T-helper 17 cell (primary cell): ENCODE measurements around the gene RPS6KA2. TPM values are rescaled to one million over a fixed set of nuclear protein-coding genes. Genes with fewer than 3 reads are reported as not detected.
"Not testable (repeated sequence)": the region's sequence is repeated elsewhere in the genome, so short reads cannot be mapped to it uniquely, and the experiment has no call there.

Experiments
- ATAC-seq: fragments of 150-1000 bp; cut with Tn5 transposase; 2 replicates; pipeline ENCODE4 v1.10.0; 2021; ENCODE audit warnings: mild to moderate bottlenecking, moderate library complexity
- DNase-seq, 3 donors: peaks; one replicate each; pipeline versions ENCODE4 v3.0.0 to v3.0.0-alpha.2; 2020 to 2021
- H3K9me3 ChIP-seq: one replicate; pipeline ENCODE4 v1.7.0; 2013; ENCODE audit warnings: low read length, mild to moderate bottlenecking; ENCODE audit not compliant: control insufficient read depth, poor library complexity, severe bottlenecking
- H3K27ac Mint-ChIP-seq: one replicate; pipeline ENCODE4 v1.8.0; 2022; ENCODE audit warnings: mild to moderate bottlenecking, moderate library complexity, mixed read lengths
- H3K27me3 Mint-ChIP-seq: one replicate; pipeline ENCODE4 v1.8.0; 2022; ENCODE audit warnings: mixed read lengths
- H3K36me3 Mint-ChIP-seq: one replicate; pipeline ENCODE4 v1.8.0; 2022; ENCODE audit warnings: low read depth, mixed read lengths
- H3K4me1 Mint-ChIP-seq: one replicate; pipeline ENCODE4 v1.8.0; 2022; ENCODE audit warnings: mild to moderate bottlenecking, mixed read lengths
- H3K4me3 Mint-ChIP-seq: one replicate; pipeline ENCODE4 v1.8.0; 2022; ENCODE audit warnings: mild to moderate bottlenecking, moderate library complexity, mixed read lengths
- total RNA-seq, 4 donors: library from RNA in 2 of 4; stranded (reverse) in 2 of 4; gene quantifications; one replicate each; pipeline ENCODE4 v1.2.3 and lab custom pipeline; 2022 to 2026

Gene RPS6KA2
- total RNA-seq, 2 donors from 2014 or later, result 3.3 to 5.9 TPM

DNA sequence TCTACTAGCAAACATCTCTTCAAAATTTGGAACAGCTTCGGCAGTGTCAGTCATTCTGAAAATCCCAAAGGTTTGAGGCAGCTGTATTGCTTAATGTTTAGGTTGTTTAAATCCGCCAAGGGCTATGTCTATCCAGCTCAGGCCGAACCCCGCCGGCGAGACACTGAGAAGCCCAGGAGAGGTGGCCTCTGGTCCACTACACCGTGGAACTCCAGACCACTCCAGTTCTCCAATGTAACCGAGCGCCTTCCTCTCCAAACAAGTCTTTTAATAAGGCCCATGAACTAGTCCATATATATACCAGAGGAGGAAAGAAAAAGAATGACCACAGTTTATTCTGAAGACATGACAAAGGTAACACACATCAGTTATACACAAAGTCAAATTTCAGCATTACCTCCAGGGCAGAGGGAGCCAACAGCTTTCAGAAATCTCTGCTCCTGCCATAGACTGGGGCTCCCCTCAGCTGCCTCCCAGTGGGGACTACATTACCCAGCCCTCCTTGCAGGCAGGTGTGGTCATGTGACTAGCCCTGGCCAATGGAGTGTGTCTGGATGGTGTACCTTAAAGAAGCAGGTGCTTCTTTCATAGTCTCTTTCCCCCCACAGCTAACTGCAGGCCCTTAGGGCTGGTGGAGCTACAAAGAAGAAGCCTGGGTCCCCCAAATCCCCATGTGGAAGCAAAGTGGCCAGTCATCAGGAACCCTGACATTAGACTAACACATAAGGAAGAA is 40.5 kb downstream of the RPS6KA2 start, which contains the start of gene RAMACL:
Gene RAMACL (minus strand): TSS at position 255 of the 733 bp plus-strand sequence. CDS start 201 bp downstream, at position 54.
- H3K4me1 Mint-ChIP-seq, result peaks cover 4% of the 10 kb centered on the region
- ATAC-seq (peak; percentile 96), DNase-seq (peak in 2 of 3 donors; percentile 19 to 25)
- H3K9me3 ChIP-seq, result no peaks in the 10 kb centered on the region
- H3K27ac Mint-ChIP-seq, result no peak within 1 kb of the TSS
- no peak within 1 kb of the TSS for H3K4me3 Mint-ChIP-seq
- H3K36me3 Mint-ChIP-seq, result no peaks in the 10 kb centered on the region
- H3K27me3 Mint-ChIP-seq, result peaks cover 5% of the 10 kb centered on the region

GRCh38 chr6:166584853-166585429 is 42.1 kb downstream of the RPS6KA2 start:
- H3K4me1 Mint-ChIP-seq, result peaks cover 4% of the 10 kb centered on the region
- no peaks in the 10 kb centered on the region for H3K36me3 Mint-ChIP-seq
- ATAC-seq, result no peak
- no peak for DNase-seq
- no peak overlapping the region for H3K4me3 Mint-ChIP-seq
- no peaks in the 10 kb centered on the region for H3K9me3 ChIP-seq
- H3K27me3 Mint-ChIP-seq, result peaks cover 5% of the 10 kb centered on the region
- no peak overlapping the region for H3K27ac Mint-ChIP-seq

GRCh38 chr6:166584155-166584554 is 42.9 kb downstream of the RPS6KA2 start:
- Mint-ChIP-seq H3K4me1 (no peaks in the 10 kb centered on the region), H3K27ac (no peak overlapping the region), H3K36me3 (no peaks in the 10 kb centered on the region), H3K27me3 (no peaks in the 10 kb centered on the region), H3K4me3 (no peak overlapping the region)
- ATAC-seq, result no peak
- H3K9me3 ChIP-seq, result no peaks in the 10 kb centered on the region
- no peak for DNase-seq

GRCh38 chr6:166583230-166583965 is 43.7 kb downstream of the RPS6KA2 start:
- H3K9me3 ChIP-seq, result no peaks in the 10 kb centered on the region
- peaks cover 2% of the 10 kb centered on the region for H3K36me3 Mint-ChIP-seq
- H3K27ac Mint-ChIP-seq, result no peak overlapping the region
- H3K27me3 Mint-ChIP-seq, result no peaks in the 10 kb centered on the region
- no peaks in the 10 kb centered on the region for H3K4me1 Mint-ChIP-seq
- no peak overlapping the region for H3K4me3 Mint-ChIP-seq
- DNase-seq (no peak), ATAC-seq (no peak)

- H3K9me3 ChIP-seq, result no peaks in the 10 kb centered on the region
- DNase-seq, result no peak
- ATAC-seq, result no peak
- Mint-ChIP-seq H3K36me3 (peaks cover 2% of the 10 kb centered on the region), H3K4me1 (no peaks in the 10 kb centered on the region), H3K27ac (no peak overlapping the region), H3K4me3 (no peak overlapping the region), H3K27me3 (no peaks in the 10 kb centered on the region)
Measured at GRCh38 chr6:166582258-166582657, 44.8 kb downstream of the RPS6KA2 start.

DNA sequence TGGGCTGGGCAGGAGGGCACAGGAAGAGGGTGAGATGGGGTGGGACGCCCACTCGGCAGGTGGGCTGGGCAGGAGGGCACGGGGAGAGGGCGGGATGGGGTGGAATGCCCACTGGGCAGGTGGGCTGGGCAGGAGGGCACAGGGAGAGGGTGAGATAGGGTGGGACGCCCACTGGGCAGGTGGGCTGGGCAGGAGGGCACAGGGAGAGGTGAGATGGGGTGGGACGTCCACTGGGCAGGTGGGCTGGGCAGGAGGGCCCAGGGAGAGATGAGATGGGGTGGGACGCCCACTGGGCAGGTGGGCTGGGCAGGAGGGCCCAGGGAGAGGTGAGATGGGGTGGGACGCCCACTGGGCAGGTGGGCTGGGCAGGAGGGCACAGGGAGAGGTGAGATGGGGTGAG is 45.2 kb downstream of the RPS6KA2 start:
- not testable (repeated sequence) for ATAC-seq, H3K27ac Mint-ChIP-seq, H3K27me3 Mint-ChIP-seq, H3K36me3 Mint-ChIP-seq, DNase-seq, H3K9me3 ChIP-seq, H3K4me3 Mint-ChIP-seq, H3K4me1 Mint-ChIP-seq

DNA sequence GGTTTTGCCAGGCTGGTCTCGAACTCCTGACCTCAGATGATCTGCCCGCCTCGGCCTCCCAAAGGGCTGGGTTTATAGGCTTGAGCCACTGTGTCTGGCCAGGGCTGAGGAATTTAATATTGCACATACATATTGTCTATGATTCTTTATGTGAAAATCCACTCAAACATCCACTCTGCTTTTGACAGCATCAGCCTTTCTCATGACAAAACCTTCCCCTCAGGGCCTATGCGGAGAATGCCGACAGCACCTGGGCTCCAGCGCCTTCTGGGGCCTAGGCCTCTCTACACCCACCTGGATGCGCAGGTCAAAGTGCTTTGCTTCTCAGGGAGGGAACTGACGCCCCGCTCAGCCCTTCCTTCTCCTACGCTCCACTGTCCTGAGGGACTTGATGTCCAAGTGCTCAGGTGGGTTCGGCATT is 46.0 kb downstream of the RPS6KA2 start:
- ATAC-seq (no peak), DNase-seq (no peak)
- Mint-ChIP-seq H3K4me1 (no peaks in the 10 kb centered on the region), H3K27me3 (no peaks in the 10 kb centered on the region), H3K36me3 (peaks cover 2% of the 10 kb centered on the region), H3K27ac (no peak overlapping the region), H3K4me3 (no peak overlapping the region)
- no peaks in the 10 kb centered on the region for H3K9me3 ChIP-seq

DNA sequence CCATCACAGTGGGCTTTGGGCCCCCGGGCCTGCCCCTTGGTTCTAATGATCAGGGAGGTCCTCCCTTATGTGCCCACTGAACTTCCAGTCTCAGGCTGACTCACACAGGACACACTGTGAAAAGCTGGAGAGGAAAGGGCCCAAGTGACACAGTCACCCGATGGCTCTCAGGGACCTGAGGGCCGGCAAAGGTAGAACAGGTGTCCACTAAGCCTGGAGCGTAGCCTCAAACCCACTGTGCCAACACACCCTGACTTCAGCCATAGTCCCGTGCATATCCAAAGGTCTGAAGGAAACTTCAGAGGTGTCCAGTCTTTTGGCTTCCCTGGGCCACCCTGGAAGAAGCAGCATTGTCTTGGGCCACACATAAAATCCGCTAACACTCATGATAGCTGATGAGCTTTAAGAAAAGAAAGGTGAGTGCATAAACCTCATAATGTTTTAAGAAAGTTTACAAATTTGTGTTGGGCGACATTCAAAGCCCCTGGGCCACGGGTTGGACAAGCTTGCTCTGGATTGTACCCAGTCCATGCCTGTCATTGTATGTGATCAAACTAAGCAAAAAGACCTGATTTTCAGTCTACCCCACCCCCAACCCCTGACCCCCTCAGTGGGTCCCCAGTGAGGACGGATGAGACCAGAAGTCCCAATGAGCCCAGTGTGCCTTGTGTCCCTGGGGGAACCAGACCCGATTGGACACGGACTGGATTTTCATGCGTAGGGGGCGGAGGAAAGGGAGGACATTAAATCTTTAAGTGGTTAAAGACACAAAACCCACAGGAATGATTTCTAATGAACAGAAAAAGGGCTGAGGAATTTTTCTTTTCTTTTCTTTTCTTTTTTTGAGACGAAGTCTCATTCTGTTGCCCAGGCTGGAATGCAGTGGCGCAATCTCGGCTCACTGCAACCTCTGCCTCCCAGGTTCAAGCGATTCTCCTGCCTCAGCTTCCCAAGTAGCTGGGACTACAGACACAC is 46.7 kb downstream of the RPS6KA2 start:
- no peak overlapping the region for H3K4me3 Mint-ChIP-seq
- no peak overlapping the region for H3K27ac Mint-ChIP-seq
- DNase-seq (no peak), ATAC-seq (no peak)
- H3K9me3 ChIP-seq, result no peaks in the 10 kb centered on the region
- peaks cover 2% of the 10 kb centered on the region for H3K36me3 Mint-ChIP-seq
- no peaks in the 10 kb centered on the region for H3K27me3 Mint-ChIP-seq
- no peaks in the 10 kb centered on the region for H3K4me1 Mint-ChIP-seq

GRCh38 chr6:166579237-166579850 is 47.7 kb downstream of the RPS6KA2 start:
- Mint-ChIP-seq H3K27me3 (no peaks in the 10 kb centered on the region), H3K27ac (no peak overlapping the region), H3K4me3 (no peak overlapping the region), H3K36me3 (peaks cover 4% of the 10 kb centered on the region), H3K4me1 (no peaks in the 10 kb centered on the region)
- DNase-seq, result no peak
- H3K9me3 ChIP-seq, result no peaks in the 10 kb centered on the region
- no peak for ATAC-seq

DNA sequence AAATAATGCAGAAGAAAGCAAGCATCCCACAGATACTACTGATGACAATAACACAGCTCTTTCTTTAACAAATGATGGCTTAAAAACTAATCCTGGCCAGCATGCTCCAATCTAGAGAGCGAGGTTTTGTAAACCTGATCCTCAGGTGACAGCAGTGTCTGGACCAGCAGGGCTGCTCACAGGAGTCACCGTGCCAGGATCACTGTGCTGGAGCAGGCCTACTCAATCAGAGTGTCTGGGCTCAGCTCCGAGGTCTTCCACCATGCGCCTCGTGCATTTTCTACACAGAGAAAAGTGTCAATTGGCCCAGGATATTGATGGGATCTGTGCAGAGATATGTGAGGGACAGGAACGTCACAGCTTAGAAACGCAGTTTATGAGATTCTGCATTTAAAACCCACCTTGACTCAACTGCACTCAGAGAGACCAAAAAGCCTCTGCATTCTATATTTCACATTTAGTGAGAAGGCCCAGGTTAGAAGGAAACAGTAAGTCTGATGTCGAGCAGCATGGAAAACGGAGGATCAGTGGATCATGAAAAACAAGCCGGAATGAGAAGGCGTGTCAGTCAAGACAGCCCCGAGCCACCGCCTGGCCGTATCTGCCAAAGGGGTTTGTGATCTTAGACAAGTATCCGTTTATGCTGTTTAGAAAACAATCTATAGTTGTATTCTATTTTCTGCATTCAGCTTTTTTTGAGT is 48.4 kb downstream of the RPS6KA2 start:
- peaks cover 4% of the 10 kb centered on the region for H3K36me3 Mint-ChIP-seq
- no peak for ATAC-seq
- no peak for DNase-seq

DNA sequence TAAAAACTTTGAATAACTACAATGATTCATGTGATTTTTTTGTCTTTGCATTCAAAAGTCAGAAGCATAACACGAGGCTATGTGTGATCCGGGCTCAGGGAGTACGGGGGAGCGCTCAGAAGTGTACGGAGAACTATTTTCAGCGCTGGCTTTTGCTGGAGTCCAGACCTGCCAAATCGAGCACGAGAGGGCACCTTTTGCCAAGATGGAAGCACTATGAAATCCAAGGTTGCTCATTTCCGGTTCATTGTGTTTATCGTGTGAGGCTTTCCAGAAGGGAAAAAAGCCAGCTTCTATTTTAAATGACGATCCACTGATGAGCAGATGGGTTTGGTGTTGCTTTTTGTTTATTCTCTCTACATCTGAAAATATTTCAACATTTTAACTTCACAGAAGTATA is 51.8 kb downstream of the RPS6KA2 start:
- Mint-ChIP-seq H3K27ac (no peak overlapping the region), H3K36me3 (peaks cover 4% of the 10 kb centered on the region), H3K4me1 (peaks cover 2% of the 10 kb centered on the region), H3K4me3 (no peak overlapping the region), H3K27me3 (no peaks in the 10 kb centered on the region)
- no peaks in the 10 kb centered on the region for H3K9me3 ChIP-seq
- no peak for DNase-seq
- no peak for ATAC-seq

More for the DNA sequence above, 48.4 kb downstream of the RPS6KA2 start:
- H3K27ac Mint-ChIP-seq, result no peak overlapping the region
- H3K9me3 ChIP-seq, result no peaks in the 10 kb centered on the region
- no peaks in the 10 kb centered on the region for H3K4me1 Mint-ChIP-seq
- no peak overlapping the region for H3K4me3 Mint-ChIP-seq
- H3K27me3 Mint-ChIP-seq, result no peaks in the 10 kb centered on the region
